Measurements from ENCODE around the gene FBXW5.

The FBXW5 gene

GRCh38 chr9:136949239-136949816, 4.8 kb upstream of the FBXW5 start:
- DNase-seq (ENCODE audit: low read depth, low spot score), result no peak

DNA sequence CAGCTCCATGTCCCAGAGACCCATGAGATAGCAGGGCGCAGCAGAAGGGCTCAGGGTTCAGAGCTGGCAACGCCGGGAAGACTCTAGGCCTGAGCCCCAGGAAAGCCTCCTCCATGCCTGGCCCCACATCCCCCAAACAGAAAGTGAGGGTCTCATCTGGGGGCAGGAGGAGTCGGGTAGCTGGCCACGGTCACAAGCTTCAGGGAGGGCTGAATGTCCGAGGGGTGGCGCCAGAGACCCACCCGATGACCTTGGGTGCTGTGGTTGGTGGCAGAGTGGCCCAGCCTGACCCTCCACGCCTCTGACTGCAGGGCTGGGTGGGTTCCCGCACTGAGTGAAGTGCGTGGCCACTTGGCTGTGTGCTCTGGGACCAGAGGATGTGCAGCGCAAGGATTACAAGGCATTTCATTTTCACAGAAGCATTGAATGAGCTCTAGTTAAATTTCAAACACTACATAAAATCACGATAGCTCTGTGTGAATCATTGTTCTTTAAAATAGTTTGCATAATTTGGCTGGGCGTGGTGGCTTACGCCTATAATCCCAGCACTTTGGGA, 3.5 kb upstream of the FBXW5 start:
- no peak for DNase-seq (ENCODE audit: low read depth, low spot score)

DNA sequence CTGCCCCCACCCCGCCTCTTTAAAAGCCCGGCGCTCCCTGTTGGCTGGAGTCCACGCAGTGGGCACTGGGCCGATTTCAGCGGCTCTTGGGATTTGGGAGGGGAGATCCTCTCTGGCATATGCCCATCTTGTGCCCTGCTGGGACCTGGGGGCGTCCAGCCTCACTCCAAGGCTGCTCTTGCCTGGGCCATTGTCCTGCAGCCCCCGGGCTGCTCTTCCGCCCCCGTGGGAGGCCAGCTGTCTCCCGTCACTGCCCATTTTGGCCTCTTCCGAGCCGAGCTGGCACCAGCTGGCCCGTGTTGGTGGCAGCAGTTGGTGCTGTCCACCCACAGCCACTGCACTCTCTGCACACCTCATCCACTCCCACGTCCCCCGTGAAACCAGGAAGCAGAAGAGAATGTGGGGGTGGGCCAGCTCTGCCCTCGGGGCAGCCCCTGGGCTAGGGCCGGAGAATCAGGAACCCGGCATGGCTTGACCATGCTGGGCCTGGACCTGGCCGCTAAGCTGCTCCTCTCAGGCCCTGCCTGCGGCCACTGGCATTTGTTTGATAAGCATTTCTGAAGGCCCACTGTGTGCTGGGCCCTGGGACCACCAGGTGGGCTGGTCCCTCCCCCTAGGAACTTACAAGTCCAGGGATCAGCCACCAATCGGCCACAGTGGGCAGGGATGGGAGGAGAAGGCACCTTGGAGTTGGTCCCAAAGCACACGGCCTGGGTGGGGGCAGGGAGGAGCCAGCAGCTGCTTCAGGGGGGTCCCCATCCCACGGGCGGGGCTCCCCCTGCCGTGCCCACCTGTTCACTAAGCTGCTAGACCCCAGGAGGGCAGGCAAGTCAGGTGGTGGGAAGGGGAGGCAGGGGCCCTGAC, 2.7 kb upstream of the FBXW5 start:
- DNase-seq (ENCODE audit: low read depth, low spot score), result no peak

GRCh38 chr9:136946228-136947027, 1.9 kb upstream of the FBXW5 start:
- no peak for DNase-seq (ENCODE audit: low read depth, low spot score)

DNA sequence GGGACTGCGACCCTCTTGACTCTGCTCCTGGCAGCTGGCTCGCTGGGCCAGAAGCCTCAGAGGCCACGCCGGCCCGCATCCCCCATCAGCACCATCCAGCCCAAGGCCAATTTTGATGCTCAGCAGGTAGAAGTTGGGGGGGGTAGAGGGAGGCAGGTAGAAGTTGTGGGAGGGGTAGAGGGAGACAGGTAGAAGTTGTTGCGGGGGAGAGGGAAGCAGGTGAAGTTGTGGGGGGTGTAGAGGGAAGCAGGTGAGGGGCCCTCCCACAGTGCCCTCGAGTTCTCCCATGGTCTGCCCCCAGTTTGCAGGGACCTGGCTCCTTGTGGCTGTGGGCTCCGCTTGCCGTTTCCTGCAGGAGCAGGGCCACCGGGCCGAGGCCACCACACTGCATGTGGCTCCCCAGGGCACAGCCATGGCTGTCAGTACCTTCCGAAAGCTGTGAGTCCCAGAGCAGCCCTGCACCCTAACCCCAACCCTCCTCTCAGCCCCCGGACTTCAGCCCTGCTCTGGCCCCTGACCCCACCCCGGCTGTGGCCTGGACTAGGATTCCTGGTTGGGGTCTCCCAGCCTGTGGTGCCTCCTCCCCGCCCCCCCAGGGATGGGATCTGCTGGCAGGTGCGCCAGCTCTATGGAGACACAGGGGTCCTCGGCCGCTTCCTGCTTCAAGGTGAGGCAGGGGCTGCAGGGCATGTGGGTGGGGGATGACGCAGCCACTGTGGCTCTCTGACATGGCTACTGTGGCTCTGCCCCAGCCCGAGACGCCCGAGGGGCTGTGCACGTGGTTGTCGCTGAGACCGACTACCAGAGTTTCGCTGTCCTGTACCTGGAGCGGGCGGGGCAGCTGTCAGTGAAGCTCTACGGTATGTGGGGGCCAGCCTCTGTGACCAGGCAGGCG, 1.0 kb upstream of the FBXW5 start:
- DNase-seq (ENCODE audit: low read depth, low spot score), result no peak

DNA sequence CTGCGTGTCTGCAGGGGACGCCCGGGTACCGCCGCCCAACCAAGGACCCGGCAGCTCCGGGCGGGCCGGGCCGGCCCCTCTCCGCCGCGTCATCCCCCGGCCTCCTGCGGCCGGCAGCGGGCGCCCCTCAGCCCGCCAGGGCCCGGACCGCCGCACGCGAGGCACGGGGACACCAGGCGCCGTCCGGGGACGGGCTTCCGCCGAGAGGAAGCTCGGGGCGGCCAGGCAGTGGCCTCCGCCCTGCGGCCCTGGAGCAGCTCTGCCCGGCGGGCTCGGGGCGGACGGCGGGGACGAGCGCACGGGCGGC, 373 bp downstream of the FBXW5 start:
- DNase-seq (ENCODE audit: low read depth, low spot score), result no peak

GRCh38 chr9:136943291-136944211, 987 bp downstream of the FBXW5 start:
- DNase-seq (ENCODE audit: low read depth, low spot score), result no peak

DNA sequence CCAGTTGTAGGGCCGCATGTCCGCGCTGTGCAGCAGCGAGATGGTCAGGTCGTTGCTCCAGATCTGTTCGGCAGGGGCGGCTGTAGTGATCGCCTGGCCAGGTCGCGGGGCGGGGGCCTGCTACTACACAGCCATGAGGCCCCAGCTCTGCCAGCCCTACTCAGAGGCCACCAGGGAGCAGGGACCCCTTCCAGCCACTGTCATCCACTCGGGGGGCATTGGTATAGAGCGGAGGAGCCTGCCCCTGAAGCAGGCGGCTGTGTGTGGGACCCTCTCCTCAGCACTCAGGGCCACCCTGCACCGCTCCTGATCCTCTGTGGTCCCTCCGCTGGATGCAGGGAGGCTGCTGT, 1.7 kb downstream of the FBXW5 start:
- no peak for DNase-seq (ENCODE audit: low read depth, low spot score)

DNA sequence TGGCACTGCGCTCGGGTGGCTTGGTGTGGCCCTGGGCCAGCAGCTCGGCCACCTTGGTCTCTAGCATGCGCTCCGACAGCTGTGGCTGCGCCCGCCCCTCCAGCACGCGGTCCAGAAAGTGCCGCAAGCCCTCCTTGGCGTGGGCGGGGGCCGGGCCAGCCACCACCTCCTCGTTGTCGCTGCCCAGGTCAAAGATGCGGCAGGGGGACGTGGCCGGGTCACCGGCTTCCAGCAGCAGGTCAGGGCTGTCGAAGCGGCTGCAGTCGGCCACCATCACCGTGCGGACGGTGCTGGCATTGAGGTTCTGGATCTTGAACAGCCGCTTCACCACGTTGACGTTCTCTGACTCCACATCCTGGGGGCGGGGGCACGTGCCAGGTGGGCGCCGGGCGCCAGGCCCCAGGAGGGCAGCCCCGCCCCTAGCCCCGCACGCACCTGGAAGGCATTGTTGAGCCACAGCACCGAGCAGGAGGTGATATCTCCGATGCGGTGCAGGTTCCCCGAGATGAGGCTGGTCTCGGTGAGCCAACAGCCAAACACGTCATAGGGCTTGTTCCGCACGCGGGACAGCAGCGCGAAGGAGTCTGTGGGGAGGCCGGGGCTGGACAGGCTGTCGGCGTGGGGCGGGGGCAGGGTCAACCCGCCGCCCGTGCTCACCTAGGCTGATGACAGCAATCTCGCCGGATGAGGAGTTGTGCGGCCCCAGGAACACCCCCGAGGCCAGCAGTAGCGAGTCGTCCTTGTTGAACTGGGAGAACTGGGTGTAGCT, 2.2 kb downstream of the FBXW5 start:
- no peak for DNase-seq (ENCODE audit: low read depth, low spot score)

DNA sequence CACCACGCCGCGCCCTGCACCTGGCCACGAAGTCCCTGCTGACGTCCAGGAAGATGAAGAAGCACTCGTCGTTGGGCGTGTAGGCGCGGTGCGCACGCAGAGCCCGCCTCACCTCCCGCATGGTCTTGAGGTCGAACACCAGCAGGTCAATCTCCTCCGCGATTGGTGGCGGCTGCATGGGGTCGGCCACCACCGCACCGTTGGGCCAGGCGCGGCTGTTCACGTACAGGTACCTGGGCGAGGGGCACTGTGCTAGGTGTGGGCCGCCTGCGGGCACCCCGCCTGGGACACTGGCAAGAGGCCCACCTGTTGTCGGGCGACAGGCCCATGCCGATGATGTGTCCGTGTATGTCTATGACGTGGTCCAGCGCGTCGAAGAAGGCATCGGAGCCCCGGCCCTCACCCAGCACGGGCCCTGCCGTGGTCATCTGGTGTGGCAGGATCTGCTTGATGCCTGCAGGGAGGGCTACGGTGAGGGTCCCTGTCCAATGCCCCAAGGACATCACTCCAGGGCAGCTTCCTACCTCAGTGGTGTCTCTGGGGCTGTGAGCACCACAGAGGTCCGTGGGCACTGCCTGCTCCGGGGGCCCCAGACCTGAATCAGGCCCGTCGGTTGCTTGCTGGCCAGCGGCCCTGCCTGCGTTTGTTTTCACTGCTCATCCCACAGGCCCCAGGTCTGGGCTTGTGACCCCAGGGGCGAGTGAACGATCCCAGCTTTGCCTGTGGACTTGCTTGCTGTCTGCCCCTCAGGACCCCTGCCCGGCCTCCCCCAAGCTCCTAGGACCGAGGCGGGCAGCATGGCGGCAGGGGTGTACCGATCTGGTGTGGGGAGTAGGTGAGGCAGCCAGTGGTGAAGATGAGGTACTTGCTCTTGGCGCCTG, 3.1 kb downstream of the FBXW5 start:
- DNase-seq (ENCODE audit: low read depth, low spot score), result no peak

- DNase-seq (ENCODE audit: low read depth, low spot score), result no peak
Measured at GRCh38 chr9:136940526-136941230, 3.9 kb downstream of the FBXW5 start.

GRCh38 chr9:136939996-136940525, 4.5 kb downstream of the FBXW5 start:
- DNase-seq (ENCODE audit: low read depth, low spot score), result no peak

DNA sequence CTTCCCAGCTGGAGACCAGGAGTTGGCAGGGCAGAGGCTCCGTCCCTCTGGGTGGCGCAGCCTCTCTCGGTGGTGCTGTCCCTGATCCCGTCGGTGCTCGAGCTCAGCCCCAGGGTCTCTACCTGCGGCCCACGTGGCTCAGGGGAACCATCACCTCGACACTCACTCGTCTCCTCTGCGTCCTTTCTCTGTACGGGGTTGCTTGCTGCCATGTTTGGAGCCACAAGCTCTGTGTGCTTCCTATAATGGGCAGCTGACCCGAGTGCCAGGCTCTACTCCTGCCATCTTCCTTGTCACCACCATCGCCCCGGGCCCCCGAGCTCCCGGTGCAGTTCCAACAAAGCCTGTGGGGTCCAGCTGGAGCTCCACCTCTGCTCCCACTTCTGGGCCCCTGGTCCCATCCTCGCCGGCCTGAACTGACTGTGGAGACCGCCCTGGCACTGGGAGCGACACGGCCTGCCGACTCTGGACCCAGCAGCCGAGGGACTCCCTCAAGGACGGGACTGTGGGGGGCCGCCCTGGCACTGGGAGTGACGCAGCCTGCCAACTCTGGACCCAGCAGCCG, 5.0 kb downstream of the FBXW5 start:
- DNase-seq (ENCODE audit: low read depth, low spot score), result no peak

GRCh38 chr9:136937186-136938001, 7.1 kb downstream of the FBXW5 start:
- DNase-seq (ENCODE audit: low read depth, low spot score), result no peak

GRCh38 chr9:136936645-136937170, 7.8 kb downstream of the FBXW5 start:
- DNase-seq (ENCODE audit: low read depth, low spot score), result no peak

DNA sequence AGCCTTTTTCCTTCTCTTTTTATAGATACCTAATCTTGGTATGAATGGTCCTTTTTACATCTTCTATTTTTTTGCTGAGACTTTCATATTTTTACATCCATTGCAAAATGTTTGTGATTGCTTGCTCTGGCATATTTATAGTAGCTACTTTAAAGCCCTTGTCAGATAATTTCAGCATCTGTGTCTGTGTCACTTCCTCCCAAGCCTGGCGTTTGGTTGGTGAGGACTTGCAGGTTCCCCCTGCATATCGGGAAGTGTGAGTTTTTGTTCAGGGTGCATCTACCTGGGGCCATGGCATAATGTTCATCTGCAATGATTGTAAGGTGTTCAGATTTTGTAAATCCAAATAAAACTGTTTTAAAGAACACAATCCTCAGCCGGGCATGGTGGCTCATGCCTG, 8.9 kb downstream of the FBXW5 start:
- no peak for DNase-seq (ENCODE audit: low read depth, low spot score)
